Parathyroid adenoma (tissue), 2 donors: Measurements from ENCODE around the gene TSC22D2.

ENCODE experiments used
- H2AFZ ChIP-seq: fragments of 300-600 bp; sonication (generic); one replicate; pipeline ENCODE4 v1.7.0; 2017; ENCODE audit warnings: antibody characterized with exemption, mild to moderate bottlenecking
- H3K27ac ChIP-seq: fragments of 300-600 bp; sonication (generic); one replicate; pipeline ENCODE4 v1.7.0; 2017
- H3K27me3 ChIP-seq: fragments of 300-600 bp; sonication (generic); one replicate; pipeline ENCODE4 v1.7.0; 2017; ENCODE audit warnings: low read length; ENCODE audit not compliant: control insufficient read depth, insufficient read depth
- H3K36me3 ChIP-seq: fragments of 300-600 bp; sonication (generic); one replicate; pipeline ENCODE4 v1.7.0; 2017; ENCODE audit warnings: low read length; ENCODE audit not compliant: control insufficient read depth, insufficient read depth
- H3K4me1 ChIP-seq: fragments of 300-600 bp; sonication (generic); one replicate; pipeline ENCODE4 v1.7.0; 2017; ENCODE audit warnings: control low read depth
- H3K4me2 ChIP-seq: fragments of 300-600 bp; sonication (generic); one replicate; pipeline ENCODE4 v1.7.0; 2017; ENCODE audit warnings: low read length
- H3K4me3 ChIP-seq: fragments of 300-600 bp; sonication (generic); one replicate; pipeline ENCODE4 v1.7.0; 2017; ENCODE audit warnings: low read depth, low read length
- H3K79me2 ChIP-seq: fragments of 300-600 bp; sonication (generic); one replicate; pipeline ENCODE4 v1.7.0; 2017; ENCODE audit warnings: control low read depth
- H3K9ac ChIP-seq: fragments of 300-600 bp; sonication (generic); one replicate; pipeline ENCODE4 v1.7.0; 2017; ENCODE audit warnings: mild to moderate bottlenecking
- H3K9me3 ChIP-seq: fragments of 300-600 bp; sonication (generic); one replicate; pipeline ENCODE4 v1.7.0; 2017; ENCODE audit warnings: low read length; ENCODE audit not compliant: control insufficient read depth
- TF ChIP-seq, protein P1 (sequence below): fragments of 300-600 bp; sonication (generic); IDR thresholded peaks from one replicate; pipeline ENCODE4 v1.7.0; 2017; ENCODE audit warnings: antibody characterized with exemption, mild to moderate bottlenecking
- donor health status: primary hyperparathyroidism.

TSC22D2 gene

DNA sequence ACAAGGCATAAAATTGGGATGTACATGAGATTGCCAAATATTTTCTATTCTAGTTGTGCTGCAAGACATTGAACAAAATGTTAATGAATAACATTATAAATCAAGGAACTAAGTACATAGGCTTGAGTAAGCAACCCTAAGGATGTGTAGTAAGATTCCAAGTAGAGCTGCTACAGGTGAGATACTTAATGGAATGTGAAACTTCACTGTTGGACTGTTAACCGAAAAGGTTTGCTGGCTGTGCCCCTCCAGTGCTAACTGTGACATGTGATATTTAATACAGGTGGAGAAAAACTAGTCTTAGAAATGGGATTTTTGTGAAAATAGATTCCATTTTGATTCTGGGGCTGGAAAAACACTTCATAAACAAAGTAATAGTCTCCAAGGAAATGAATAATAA, 52.4 kb downstream of the TSC22D2 start:
- no peak overlapping the region for H2AFZ ChIP-seq
- no peaks in the 10 kb centered on the region for H3K79me2 ChIP-seq
- H3K27me3 ChIP-seq, result no peaks in the 10 kb centered on the region
- no peak overlapping the region for H3K4me2 ChIP-seq
- no peak overlapping the region for H3K27ac ChIP-seq
- H3K4me3 ChIP-seq, result no peak overlapping the region
- H3K9me3 ChIP-seq, result no peaks in the 10 kb centered on the region
- no peak overlapping the region for H3K9ac ChIP-seq
- TF ChIP-seq, protein P1, sequence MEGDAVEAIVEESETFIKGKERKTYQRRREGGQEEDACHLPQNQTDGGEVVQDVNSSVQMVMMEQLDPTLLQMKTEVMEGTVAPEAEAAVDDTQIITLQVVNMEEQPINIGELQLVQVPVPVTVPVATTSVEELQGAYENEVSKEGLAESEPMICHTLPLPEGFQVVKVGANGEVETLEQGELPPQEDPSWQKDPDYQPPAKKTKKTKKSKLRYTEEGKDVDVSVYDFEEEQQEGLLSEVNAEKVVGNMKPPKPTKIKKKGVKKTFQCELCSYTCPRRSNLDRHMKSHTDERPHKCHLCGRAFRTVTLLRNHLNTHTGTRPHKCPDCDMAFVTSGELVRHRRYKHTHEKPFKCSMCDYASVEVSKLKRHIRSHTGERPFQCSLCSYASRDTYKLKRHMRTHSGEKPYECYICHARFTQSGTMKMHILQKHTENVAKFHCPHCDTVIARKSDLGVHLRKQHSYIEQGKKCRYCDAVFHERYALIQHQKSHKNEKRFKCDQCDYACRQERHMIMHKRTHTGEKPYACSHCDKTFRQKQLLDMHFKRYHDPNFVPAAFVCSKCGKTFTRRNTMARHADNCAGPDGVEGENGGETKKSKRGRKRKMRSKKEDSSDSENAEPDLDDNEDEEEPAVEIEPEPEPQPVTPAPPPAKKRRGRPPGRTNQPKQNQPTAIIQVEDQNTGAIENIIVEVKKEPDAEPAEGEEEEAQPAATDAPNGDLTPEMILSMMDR, result no peak
- H3K36me3 ChIP-seq, result no peaks in the 10 kb centered on the region
- H3K4me1 ChIP-seq, result no peaks in the 10 kb centered on the region

DNA sequence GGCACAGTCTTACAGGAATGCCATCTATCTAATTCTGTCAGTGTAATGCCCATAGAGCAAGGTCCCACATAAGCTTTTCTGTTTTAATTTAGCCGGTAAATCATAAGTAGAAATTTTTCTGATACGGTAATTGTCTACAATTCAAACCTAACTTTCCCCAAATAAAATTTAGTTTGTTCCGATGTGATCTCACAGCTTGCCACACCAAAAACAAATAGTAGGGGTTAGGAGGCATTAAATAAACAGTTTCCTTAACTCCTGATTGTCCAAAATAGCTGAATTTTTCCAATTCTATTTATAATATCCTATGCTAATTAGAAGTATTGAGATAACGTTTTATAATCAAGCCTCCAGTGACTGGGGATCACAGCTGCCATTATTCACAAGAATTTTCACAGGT, 53.3 kb downstream of the TSC22D2 start:
- H3K4me2 ChIP-seq, result no peak overlapping the region
- no peaks in the 10 kb centered on the region for H3K4me1 ChIP-seq
- H3K9ac ChIP-seq, result no peak overlapping the region
- H3K27me3 ChIP-seq, result no peaks in the 10 kb centered on the region
- no peaks in the 10 kb centered on the region for H3K9me3 ChIP-seq
- H3K79me2 ChIP-seq, result no peaks in the 10 kb centered on the region
- no peak overlapping the region for H2AFZ ChIP-seq
- no peak overlapping the region for H3K4me3 ChIP-seq
- H3K27ac ChIP-seq, result no peak overlapping the region
- no peaks in the 10 kb centered on the region for H3K36me3 ChIP-seq
- TF ChIP-seq, protein P1, result no peak

DNA sequence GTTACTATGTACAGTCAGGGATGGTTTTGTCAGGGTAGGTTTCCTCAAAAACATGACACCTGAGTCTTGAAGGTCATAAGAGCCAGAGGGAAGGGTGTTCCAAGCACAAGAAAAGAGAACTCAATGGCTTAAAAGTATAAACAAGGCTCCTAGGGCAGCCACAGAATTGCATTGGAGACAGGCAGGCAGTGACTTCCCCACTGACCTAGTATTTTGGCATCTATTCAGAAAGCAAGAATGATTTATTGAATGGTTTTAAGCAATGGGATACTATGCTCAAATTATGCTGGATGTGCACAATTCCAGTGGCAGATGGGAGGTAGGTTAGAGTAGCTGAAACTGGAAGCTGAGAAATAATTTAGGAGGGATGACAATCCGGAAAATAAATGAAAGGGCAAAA, 54.0 kb downstream of the TSC22D2 start:
- Histone ChIP-seq H3K9me3 (no peaks in the 10 kb centered on the region), H3K79me2 (no peaks in the 10 kb centered on the region), H3K4me2 (no peak overlapping the region), H3K27me3 (no peaks in the 10 kb centered on the region), H3K9ac (no peak overlapping the region), H3K4me1 (no peaks in the 10 kb centered on the region), H3K36me3 (no peaks in the 10 kb centered on the region), H2AFZ (no peak overlapping the region), H3K27ac (no peak overlapping the region), H3K4me3 (no peak overlapping the region)
- TF ChIP-seq, protein P1, result no peak

DNA sequence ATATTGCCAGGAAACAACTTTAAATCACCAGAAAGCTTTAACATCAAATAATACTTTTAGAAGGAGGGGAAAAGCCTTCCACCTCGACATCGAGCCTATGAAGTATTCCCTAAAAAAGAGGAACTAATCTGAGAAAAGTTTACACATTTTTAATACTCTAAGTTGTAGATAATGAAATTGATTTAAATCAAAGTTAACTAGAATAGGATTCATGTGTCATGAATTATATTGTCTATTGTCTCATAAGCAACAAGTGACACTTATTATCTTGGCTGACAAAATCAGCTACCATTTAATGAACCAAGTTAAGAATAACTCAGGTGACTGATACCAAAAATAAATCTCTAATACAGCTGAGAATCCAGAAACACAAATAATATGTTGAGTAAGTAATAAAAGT, 56.6 kb downstream of the TSC22D2 start:
- Histone ChIP-seq H3K9me3 (no peaks in the 10 kb centered on the region), H3K4me2 (no peak overlapping the region), H2AFZ (no peak overlapping the region), H3K27ac (no peak overlapping the region), H3K36me3 (no peaks in the 10 kb centered on the region), H3K27me3 (no peaks in the 10 kb centered on the region), H3K79me2 (no peaks in the 10 kb centered on the region), H3K4me1 (no peaks in the 10 kb centered on the region), H3K4me3 (no peak overlapping the region), H3K9ac (no peak overlapping the region)
- TF ChIP-seq, protein P1, result no peak

DNA sequence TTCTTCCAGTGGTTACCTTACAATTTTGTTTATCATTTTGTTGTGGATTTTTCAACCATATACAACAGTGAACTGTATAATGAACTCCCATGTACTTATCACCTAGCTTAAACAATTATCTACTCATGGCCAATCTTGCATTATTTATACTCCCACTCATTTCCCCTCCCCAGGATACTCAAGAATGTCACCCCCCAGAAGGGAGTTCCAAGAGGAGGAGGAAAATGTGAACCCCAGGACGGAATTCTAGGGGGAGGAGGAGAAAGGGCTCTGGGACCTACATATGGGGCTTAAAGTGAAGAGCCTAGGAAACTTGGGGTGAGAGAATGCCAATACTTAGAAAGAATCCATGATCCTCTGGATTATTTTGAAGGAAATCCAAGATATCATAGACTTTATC, 59.3 kb downstream of the TSC22D2 start:
- H3K9me3 ChIP-seq, result no peaks in the 10 kb centered on the region
- no peaks in the 10 kb centered on the region for H3K27me3 ChIP-seq
- H3K79me2 ChIP-seq, result no peaks in the 10 kb centered on the region
- no peaks in the 10 kb centered on the region for H3K36me3 ChIP-seq
- no peak overlapping the region for H3K4me3 ChIP-seq
- no peak overlapping the region for H3K9ac ChIP-seq
- H3K4me2 ChIP-seq, result no peak overlapping the region
- H2AFZ ChIP-seq, result no peak overlapping the region
- TF ChIP-seq, protein P1, result no peak
- H3K4me1 ChIP-seq, result no peaks in the 10 kb centered on the region
- no peak overlapping the region for H3K27ac ChIP-seq
